ENCODE data around the gene ARMC12.
A peak's percentile ranks its signal among the peaks of the same experiment; 100 is the strongest.
"Not testable (repeated sequence)": the region's sequence is repeated elsewhere in the genome, so short reads cannot be mapped to it uniquely, and the experiment has no call there.

Gene ARMC12

GRCh38 chr6:35736982-35737412 lies at the start of gene ARMC12:
ARMC12 (plus strand) TSS chr6:35737032; CDS start chr6:35737109, 77 bp downstream.
- DNase-seq: no peak

GRCh38 chr6:35687658-35688604 lies 48.9 kb upstream of the ARMC12 start:
- DNase-seq: no peak

GRCh38 chr6:35688605-35689322 lies 48.1 kb upstream of the ARMC12 start, which contains the start of gene FKBP5:
FKBP5 (minus strand) TSS chr6:35688915; CDS start chr6:35642824, 46,091 bp downstream.
- peak; percentile 69 for DNase-seq

- DNase-seq: not testable (repeated sequence)
These were observed 46.8 kb upstream of the ARMC12 start for GRCh38 chr6:35690006-35690405.

GRCh38 chr6:35690484-35690883 lies 46.3 kb upstream of the ARMC12 start:
- DNase-seq: no peak

GRCh38 chr6:35691027-35691824 lies 45.6 kb upstream of the ARMC12 start:
- DNase-seq: no peak

- DNase-seq: no peak
These were observed 42.4 kb upstream of the ARMC12 start for GRCh38 chr6:35694462-35694861.

GRCh38 chr6:35698430-35698829 lies 38.4 kb upstream of the ARMC12 start:
- not testable (repeated sequence) for DNase-seq

- no peak for DNase-seq
These were observed 38.0 kb upstream of the ARMC12 start for GRCh38 chr6:35698858-35699257.

GRCh38 chr6:35703554-35703953 lies 33.3 kb upstream of the ARMC12 start:
- no peak for DNase-seq

- no peak for DNase-seq
These were observed 30.4 kb upstream of the ARMC12 start for GRCh38 chr6:35706468-35706867.

GRCh38 chr6:35707714-35708407 lies 29.0 kb upstream of the ARMC12 start:
- no peak for DNase-seq

- no peak for DNase-seq
These were observed 28.2 kb upstream of the ARMC12 start for GRCh38 chr6:35708585-35708984.

- DNase-seq: no peak
These were observed 26.5 kb upstream of the ARMC12 start for GRCh38 chr6:35710241-35710847.

GRCh38 chr6:35711731-35712130 lies 25.1 kb upstream of the ARMC12 start:
- DNase-seq: no peak

- no peak for DNase-seq
These were observed 23.6 kb upstream of the ARMC12 start for GRCh38 chr6:35713006-35713767.

GRCh38 chr6:35716798-35717197 lies 20.0 kb upstream of the ARMC12 start:
- DNase-seq: no peak

GRCh38 chr6:35717449-35718374 lies 19.1 kb upstream of the ARMC12 start:
- DNase-seq: no peak

GRCh38 chr6:35718375-35718736 lies 18.5 kb upstream of the ARMC12 start:
- DNase-seq: no peak

GRCh38 chr6:35718911-35719381 lies 17.9 kb upstream of the ARMC12 start:
- DNase-seq: no peak

Data from NCI-H1048 (cell line).